LNCAP (cell line): ENCODE results near the gene GNG7.
A peak's percentile ranks its signal among the peaks of the same experiment; 100 is the strongest.

Source experiments
- TF ChIP-seq, protein P1 (sequence below): fragments of 450-650 bp; IDR thresholded peaks from 2 replicates; pipeline ENCODE4 v1.5.1; 2017; ENCODE audit warnings: mild to moderate bottlenecking

The GNG7 gene

GRCh38 chr19:2645826-2646225 is 56.7 kb downstream of the GNG7 start:
- TF ChIP-seq, protein P1, sequence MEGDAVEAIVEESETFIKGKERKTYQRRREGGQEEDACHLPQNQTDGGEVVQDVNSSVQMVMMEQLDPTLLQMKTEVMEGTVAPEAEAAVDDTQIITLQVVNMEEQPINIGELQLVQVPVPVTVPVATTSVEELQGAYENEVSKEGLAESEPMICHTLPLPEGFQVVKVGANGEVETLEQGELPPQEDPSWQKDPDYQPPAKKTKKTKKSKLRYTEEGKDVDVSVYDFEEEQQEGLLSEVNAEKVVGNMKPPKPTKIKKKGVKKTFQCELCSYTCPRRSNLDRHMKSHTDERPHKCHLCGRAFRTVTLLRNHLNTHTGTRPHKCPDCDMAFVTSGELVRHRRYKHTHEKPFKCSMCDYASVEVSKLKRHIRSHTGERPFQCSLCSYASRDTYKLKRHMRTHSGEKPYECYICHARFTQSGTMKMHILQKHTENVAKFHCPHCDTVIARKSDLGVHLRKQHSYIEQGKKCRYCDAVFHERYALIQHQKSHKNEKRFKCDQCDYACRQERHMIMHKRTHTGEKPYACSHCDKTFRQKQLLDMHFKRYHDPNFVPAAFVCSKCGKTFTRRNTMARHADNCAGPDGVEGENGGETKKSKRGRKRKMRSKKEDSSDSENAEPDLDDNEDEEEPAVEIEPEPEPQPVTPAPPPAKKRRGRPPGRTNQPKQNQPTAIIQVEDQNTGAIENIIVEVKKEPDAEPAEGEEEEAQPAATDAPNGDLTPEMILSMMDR, result no peak

DNA sequence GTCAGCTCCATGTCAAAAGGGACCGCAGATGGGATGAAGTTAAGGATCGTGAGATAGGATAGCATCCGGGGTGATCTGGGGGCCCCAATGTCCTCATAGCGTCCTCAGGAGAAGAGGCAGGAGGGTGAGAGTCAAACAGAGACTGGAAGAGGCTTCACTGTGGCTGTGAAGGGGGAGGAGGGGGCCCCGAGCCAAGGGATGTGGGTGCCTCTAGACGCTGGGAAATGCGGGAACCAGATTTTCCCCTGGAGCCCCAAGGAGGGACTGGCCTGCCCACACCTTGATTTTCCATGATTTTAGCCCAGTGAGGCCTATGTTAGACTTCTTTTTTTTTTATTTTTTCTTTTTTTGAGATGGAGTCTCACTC is 61.2 kb downstream of the GNG7 start:
- TF ChIP-seq, protein P1, result no peak

- TF ChIP-seq, protein P1, result no peak
Observed at GRCh38 chr19:2640563-2641331, 61.7 kb downstream of the GNG7 start.

DNA sequence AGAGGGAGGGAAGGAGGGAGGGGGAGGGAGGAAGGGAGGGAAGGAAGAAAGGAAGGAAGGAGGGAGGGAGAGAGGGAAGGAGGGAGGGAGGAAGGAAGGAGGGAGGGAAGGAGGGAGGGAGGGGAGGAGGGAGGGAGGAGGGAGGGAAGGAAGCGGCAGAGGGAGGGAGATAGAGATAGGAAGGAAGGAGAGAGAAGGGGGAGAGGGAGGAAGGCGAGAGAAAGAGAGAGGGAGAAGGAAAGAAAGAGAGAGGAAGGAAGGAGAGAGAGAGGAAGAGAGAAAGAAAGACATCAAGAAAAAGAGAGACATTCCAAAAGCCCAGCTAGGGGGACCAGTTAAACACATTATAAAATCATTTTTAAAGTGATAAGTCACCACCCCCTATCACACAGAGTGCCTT is 62.5 kb downstream of the GNG7 start:
- TF ChIP-seq, protein P1, result no peak

DNA sequence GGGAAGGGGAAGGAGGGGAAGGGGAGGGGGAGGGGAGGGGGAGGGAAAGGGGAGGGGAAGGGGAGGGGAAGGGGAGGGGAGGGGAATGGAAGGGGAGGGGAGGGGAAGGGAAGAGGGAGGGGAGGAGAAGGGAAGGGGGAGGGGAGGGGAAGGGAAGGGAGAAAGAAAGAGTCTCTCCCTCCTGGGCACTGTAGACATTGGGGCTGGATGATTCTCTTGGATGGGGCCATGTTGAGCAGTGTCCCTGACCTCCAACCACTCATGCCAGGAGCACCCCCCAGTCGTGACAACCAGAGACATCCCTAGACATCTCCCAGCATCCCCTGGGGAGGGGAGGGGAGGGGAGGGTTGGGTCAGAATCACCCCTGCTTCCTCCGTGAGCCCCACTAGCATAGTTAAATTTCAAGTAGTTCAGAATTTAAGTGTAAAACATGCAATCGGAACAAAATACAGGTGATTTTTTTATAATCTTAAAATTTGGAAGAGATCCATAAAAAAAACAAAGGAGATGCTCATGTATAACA is 64.0 kb downstream of the GNG7 start:
- TF ChIP-seq, protein P1, result no peak

DNA sequence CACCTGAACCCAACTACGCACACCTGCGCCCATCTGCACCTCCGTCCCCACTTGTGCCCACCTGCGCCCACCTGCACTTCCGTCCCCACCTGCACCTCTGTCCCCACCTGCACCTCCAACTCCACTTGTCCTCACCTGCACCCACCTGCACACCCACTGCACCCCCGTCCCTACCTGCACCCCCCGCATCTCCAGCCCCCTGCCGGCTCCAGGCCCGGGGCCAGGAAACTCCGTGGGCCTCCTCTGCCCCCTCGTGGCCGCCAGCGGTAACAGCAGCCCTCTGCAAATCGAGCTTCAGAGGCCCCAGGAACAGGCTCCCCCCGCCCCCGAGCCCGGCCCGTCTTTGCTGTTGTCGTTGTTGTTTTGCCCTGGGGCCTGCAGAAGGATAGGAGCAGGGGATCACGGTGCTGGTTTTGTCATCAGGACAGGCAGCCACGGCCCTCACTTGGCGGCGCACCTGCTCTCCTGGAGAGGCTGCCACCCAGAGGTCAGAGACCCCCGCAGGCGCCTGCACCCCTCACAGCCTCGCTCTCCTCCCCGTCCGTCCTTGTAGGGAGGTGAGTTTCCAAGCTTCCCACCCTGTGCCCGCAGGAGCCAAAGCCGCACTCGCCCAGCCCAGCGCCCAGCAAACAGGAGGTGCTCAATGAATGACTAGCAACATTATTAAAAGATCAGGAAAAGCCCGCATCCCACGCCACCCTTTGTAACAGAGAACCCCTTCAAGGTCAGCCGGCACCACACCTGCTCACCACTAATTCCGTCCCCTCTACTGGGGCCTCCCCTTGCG is 65.4 kb downstream of the GNG7 start:
- TF ChIP-seq, protein P1, result peak; percentile 91

- TF ChIP-seq, protein P1, result no peak
Observed at GRCh38 chr19:2636141-2636896, 66.2 kb downstream of the GNG7 start.
